Mesendoderm (in vitro differentiated cells): ENCODE data around the gene SLC4A4.

ENCODE experiments used
- DNase-seq: peaks from one replicate; pipeline ENCODE4 v3.0.0; 2013
- H2AK5ac ChIP-seq: 2 replicates; pipeline ENCODE4 v1.6.1; 2013; ENCODE audit warnings: low read length, inconsistent platforms
- H2BK120ac ChIP-seq: 2 replicates; pipeline ENCODE4 v1.6.1; 2013; ENCODE audit warnings: low read depth, mild to moderate bottlenecking, low read length, moderate library complexity, mixed read lengths
- H2BK15ac ChIP-seq: replicated peaks from 2 replicates; pipeline ENCODE4 v1.6.1; 2013; ENCODE audit warnings: low read depth, mild to moderate bottlenecking, moderate library complexity
- H2BK5ac ChIP-seq: 2 replicates; pipeline ENCODE4 v1.6.1; 2013; ENCODE audit warnings: low read length, inconsistent platforms
- H3K18ac ChIP-seq: 2 replicates; pipeline ENCODE4 v1.6.1; 2013; ENCODE audit warnings: mild to moderate bottlenecking, low read length, mixed read lengths
- H3K23ac ChIP-seq: one replicate; pipeline ENCODE4 v1.6.1; 2013; ENCODE audit warnings: low read length
- H3K27ac ChIP-seq: 2 replicates; pipeline ENCODE4 v1.5.1; 2013; ENCODE audit warnings: low read depth, mild to moderate bottlenecking, inconsistent platforms, low read length, moderate library complexity
- H3K27me3 ChIP-seq: 2 replicates; pipeline ENCODE4 v1.6.1; 2013; ENCODE audit warnings: low read length, control low read depth, mild to moderate bottlenecking, inconsistent platforms; ENCODE audit not compliant: insufficient read depth, poor library complexity
- H3K36me3 ChIP-seq: 2 replicates; pipeline ENCODE4 v1.6.1; 2013; ENCODE audit warnings: low read length, inconsistent platforms; ENCODE audit not compliant: control insufficient read depth, insufficient read depth
- H3K4ac ChIP-seq: one replicate; pipeline ENCODE4 v1.6.1; 2013; ENCODE audit warnings: low read depth, mild to moderate bottlenecking, low read length, moderate library complexity
- H3K4me1 ChIP-seq: 2 replicates; pipeline ENCODE4 v1.6.1; 2013; ENCODE audit warnings: low read depth, low read length, inconsistent platforms; ENCODE audit not compliant: control insufficient read depth
- H3K4me2 ChIP-seq: 2 replicates; pipeline ENCODE4 v1.6.1; 2013; ENCODE audit warnings: low read length
- H3K4me3 ChIP-seq: 2 replicates; pipeline ENCODE4 v1.5.1; 2013; ENCODE audit warnings: mild to moderate bottlenecking, low read length
- H3K56ac ChIP-seq: one replicate; pipeline ENCODE4 v1.6.1; 2013; ENCODE audit warnings: low read length
- H3K79me1 ChIP-seq: 2 replicates; pipeline ENCODE4 v1.6.1; 2013; ENCODE audit warnings: low read length, inconsistent platforms
- H3K79me2 ChIP-seq: 2 replicates; pipeline ENCODE4 v1.6.1; 2013; ENCODE audit warnings: mild to moderate bottlenecking, low read length; ENCODE audit not compliant: control insufficient read depth, insufficient read depth
- H3K9ac ChIP-seq: 2 replicates; pipeline ENCODE4 v1.6.1; 2013; ENCODE audit warnings: low read length, inconsistent platforms
- H4K5ac ChIP-seq: one replicate; pipeline ENCODE4 v1.6.1; 2013; ENCODE audit warnings: low read length
- H4K8ac ChIP-seq: one replicate; pipeline ENCODE4 v1.6.1; 2013; ENCODE audit warnings: low read depth, mild to moderate bottlenecking, control low read depth, low read length, moderate library complexity
- whole genome bisulfite sequencing: extraction: QIAGEN DNeasy Blood & Tissue Kit; methylation state at CpG from one replicate; pipeline ENCODE4 v1.1.7; 2013; ENCODE audit warnings: low lambda C conversion rate, missing lambda C conversion rate; ENCODE audit not compliant: insufficient coverage; ENCODE audit errors: extremely low coverage; 5-methylcytosine and 5-hydroxymethylcytosine counted together

The SLC4A4 gene

GRCh38 chr4:71474731-71475130 lies 135.9 kb downstream of the SLC4A4 start:
- H3K4ac ChIP-seq: no peak overlapping the region
- DNase-seq: no peak
- H3K4me1 ChIP-seq: no peaks in the 10 kb centered on the region
- H2BK5ac ChIP-seq: no peak overlapping the region
- no peak overlapping the region for H3K18ac ChIP-seq
- H3K79me1 ChIP-seq: no peaks in the 10 kb centered on the region
- H3K36me3 ChIP-seq: no peaks in the 10 kb centered on the region
- no peak overlapping the region for H2AK5ac ChIP-seq
- no peak overlapping the region for H2BK15ac ChIP-seq
- no peak overlapping the region for H3K4me2 ChIP-seq
- H4K8ac ChIP-seq: no peak overlapping the region
- H3K27me3 ChIP-seq: no peaks in the 10 kb centered on the region
- H4K5ac ChIP-seq: no peak overlapping the region
- no peak overlapping the region for H3K4me3 ChIP-seq
- H3K56ac ChIP-seq: no peak overlapping the region
- no peak overlapping the region for H3K9ac ChIP-seq
- no CpG with 5 or more reads among the region's 2 CpGs for WGBS
- H3K79me2 ChIP-seq: no peaks in the 10 kb centered on the region
- no peak overlapping the region for H3K23ac ChIP-seq
- H2BK120ac ChIP-seq: no peak overlapping the region
- no peak overlapping the region for H3K27ac ChIP-seq

GRCh38 chr4:71476240-71476639 lies 137.4 kb downstream of the SLC4A4 start:
- H2AK5ac ChIP-seq: no peak overlapping the region
- H3K27ac ChIP-seq: no peak overlapping the region
- H3K23ac ChIP-seq: no peak overlapping the region
- H4K8ac ChIP-seq: no peak overlapping the region
- H3K79me1 ChIP-seq: no peaks in the 10 kb centered on the region
- no peaks in the 10 kb centered on the region for H3K4me1 ChIP-seq
- no peak for DNase-seq
- no peak overlapping the region for H3K4me2 ChIP-seq
- no CpG with 5 or more reads among the region's 3 CpGs for WGBS
- H3K56ac ChIP-seq: no peak overlapping the region
- H3K4me3 ChIP-seq: no peak overlapping the region
- H4K5ac ChIP-seq: no peak overlapping the region
- no peak overlapping the region for H2BK5ac ChIP-seq
- H3K18ac ChIP-seq: no peak overlapping the region
- no peaks in the 10 kb centered on the region for H3K79me2 ChIP-seq
- H2BK120ac ChIP-seq: no peak overlapping the region
- H3K9ac ChIP-seq: no peak overlapping the region
- no peaks in the 10 kb centered on the region for H3K27me3 ChIP-seq
- H3K36me3 ChIP-seq: no peaks in the 10 kb centered on the region
- no peak overlapping the region for H2BK15ac ChIP-seq
- no peak overlapping the region for H3K4ac ChIP-seq

- H2BK15ac ChIP-seq: no peak overlapping the region
- no peaks in the 10 kb centered on the region for H3K79me1 ChIP-seq
- H2BK120ac ChIP-seq: no peak overlapping the region
- no peaks in the 10 kb centered on the region for H3K36me3 ChIP-seq
- no peak overlapping the region for H3K9ac ChIP-seq
- no peaks in the 10 kb centered on the region for H3K79me2 ChIP-seq
- H3K56ac ChIP-seq: no peak overlapping the region
- no peak for DNase-seq
- H2AK5ac ChIP-seq: no peak overlapping the region
- no peak overlapping the region for H4K5ac ChIP-seq
- H3K27me3 ChIP-seq: no peaks in the 10 kb centered on the region
- H3K27ac ChIP-seq: no peak overlapping the region
- no peak overlapping the region for H3K4me2 ChIP-seq
- H3K4me3 ChIP-seq: no peak overlapping the region
- H4K8ac ChIP-seq: no peak overlapping the region
- H3K23ac ChIP-seq: no peak overlapping the region
- H3K4ac ChIP-seq: no peak overlapping the region
- H3K18ac ChIP-seq: no peak overlapping the region
- WGBS: no CpG with 5 or more reads among the region's 4 CpGs
- no peaks in the 10 kb centered on the region for H3K4me1 ChIP-seq
- no peak overlapping the region for H2BK5ac ChIP-seq
These were observed 147.9 kb downstream of the SLC4A4 start for GRCh38 chr4:71486550-71487343.

- Histone ChIP-seq H2BK15ac (no peak overlapping the region), H3K36me3 (no peaks in the 10 kb centered on the region), H3K56ac (no peak overlapping the region), H3K4me1 (no peaks in the 10 kb centered on the region), H3K4ac (no peak overlapping the region), H3K23ac (no peak overlapping the region), H3K79me1 (no peaks in the 10 kb centered on the region), H3K4me2 (no peak overlapping the region), H3K27me3 (no peaks in the 10 kb centered on the region), H3K79me2 (no peaks in the 10 kb centered on the region), H3K4me3 (no peak overlapping the region), H4K5ac (no peak overlapping the region), H3K27ac (no peak overlapping the region), H2BK5ac (no peak overlapping the region), H2BK120ac (no peak overlapping the region), H4K8ac (no peak overlapping the region), H3K9ac (no peak overlapping the region), H2AK5ac (no peak overlapping the region), H3K18ac (no peak overlapping the region)
- no CpG with 5 or more reads among the region's 4 CpGs for WGBS
- DNase-seq: peak; percentile 24
These were observed 148.6 kb downstream of the SLC4A4 start for GRCh38 chr4:71487344-71487920.

- no peak overlapping the region for H4K5ac ChIP-seq
- H3K4me1 ChIP-seq: no peaks in the 10 kb centered on the region
- H3K23ac ChIP-seq: no peak overlapping the region
- H3K56ac ChIP-seq: no peak overlapping the region
- H3K79me1 ChIP-seq: no peaks in the 10 kb centered on the region
- no peak overlapping the region for H2BK15ac ChIP-seq
- no peak overlapping the region for H2AK5ac ChIP-seq
- H3K4me3 ChIP-seq: no peak overlapping the region
- no peaks in the 10 kb centered on the region for H3K79me2 ChIP-seq
- no peaks in the 10 kb centered on the region for H3K27me3 ChIP-seq
- H3K27ac ChIP-seq: no peak overlapping the region
- H3K4me2 ChIP-seq: no peak overlapping the region
- H4K8ac ChIP-seq: no peak overlapping the region
- no peak overlapping the region for H3K9ac ChIP-seq
- peak; percentile 31 for DNase-seq
- no peak overlapping the region for H3K4ac ChIP-seq
- WGBS: no CpG with 5 or more reads among the region's 1 CpG
- H2BK120ac ChIP-seq: no peak overlapping the region
- no peak overlapping the region for H3K18ac ChIP-seq
- no peaks in the 10 kb centered on the region for H3K36me3 ChIP-seq
- H2BK5ac ChIP-seq: no peak overlapping the region
These were observed 155.7 kb downstream of the SLC4A4 start for GRCh38 chr4:71494539-71494938.

- Histone ChIP-seq H3K79me1 (no peaks in the 10 kb centered on the region), H3K4me1 (no peaks in the 10 kb centered on the region), H3K36me3 (no peaks in the 10 kb centered on the region), H3K9ac (no peak overlapping the region), H3K4me2 (no peak overlapping the region), H3K18ac (no peak overlapping the region), H2AK5ac (no peak overlapping the region), H3K4me3 (no peak overlapping the region), H3K4ac (no peak overlapping the region), H3K27ac (no peak overlapping the region), H4K5ac (no peak overlapping the region), H3K79me2 (no peaks in the 10 kb centered on the region), H2BK15ac (no peak overlapping the region), H2BK5ac (no peak overlapping the region), H3K23ac (no peak overlapping the region), H4K8ac (no peak overlapping the region), H2BK120ac (no peak overlapping the region), H3K56ac (no peak overlapping the region), H3K27me3 (no peaks in the 10 kb centered on the region)
- DNase-seq: no peak
These were observed 156.6 kb downstream of the SLC4A4 start for GRCh38 chr4:71495454-71495853.
